Measurements from ENCODE around the gene AP1S3.

DNA sequence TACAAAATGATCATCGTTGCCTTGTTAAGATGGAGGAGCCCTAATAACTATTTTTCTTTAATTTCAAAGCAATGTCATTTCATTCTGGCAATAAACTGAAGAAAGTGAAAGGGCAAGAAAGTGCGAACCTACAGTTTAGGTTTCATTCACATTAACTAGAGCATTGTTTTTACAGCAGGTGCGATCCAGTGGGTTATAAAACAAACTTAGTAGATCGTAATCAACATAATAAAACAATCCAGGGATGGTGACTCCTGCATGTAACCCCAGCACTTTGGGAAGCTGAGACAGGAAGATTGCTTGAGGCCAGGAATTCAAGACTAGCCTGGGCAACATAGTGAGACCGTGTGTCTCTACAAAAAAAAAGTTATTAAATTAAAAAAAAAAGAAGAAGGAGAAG lies 51.1 kb downstream of the AP1S3 start:
- no peak for TF ChIP-seq POLR2A (IDR thresholded peaks at IDR 0.05; ENCODE audit: low read length)
- TF ChIP-seq GATA1 (IDR thresholded peaks at IDR 0.05; ENCODE audit: low read depth, low read length) = no peak
